ENCODE measurements around the gene LMBR1. TPM values are rescaled to one million over a fixed set of nuclear protein-coding genes. Genes with fewer than 3 reads are reported as not detected.

The LMBR1 gene
- polyA plus RNA-seq, 1 donor from 2014 or later = 68.9 TPM

- Histone ChIP-seq H3F3A (ENCODE audit: insufficient read depth, low read length, poor library complexity, severe bottlenecking) (no peaks in the 10 kb centered on the region), H3K36me3 (ENCODE audit: insufficient read depth, low read length) (no peaks in the 10 kb centered on the region), H3K4me3 (ENCODE audit: low read length) (no peak overlapping the region), H3K4me2 (ENCODE audit: low read length) (no peak overlapping the region), H3K9me2 (ENCODE audit: insufficient read depth, low read length) (no peaks in the 10 kb centered on the region), H3K9ac (ENCODE audit: low read length) (no peak overlapping the region), H4K20me1 (ENCODE audit: insufficient read depth) (no peaks in the 10 kb centered on the region), H3K9me3 (ENCODE audit: low read length) (no peaks in the 10 kb centered on the region), H3K27me3 (ENCODE audit: insufficient read depth, low read depth, low read length) (no peaks in the 10 kb centered on the region), H3K79me2 (replicated peaks; ENCODE audit: insufficient read depth, low read length) (no peaks in the 10 kb centered on the region), H2AFZ (ENCODE audit: low read depth, low read length) (no peak overlapping the region), H3K27ac (ENCODE audit: low read length) (no peak overlapping the region)
- no peak for TF ChIP-seq REST (IDR thresholded peaks at IDR 0.05; ENCODE audit: borderline replicate concordance)
- no peak for TF ChIP-seq RAD21 (conservative IDR thresholded peaks at IDR 0.05)
- no peak for TF ChIP-seq CTCF (IDR thresholded peaks at IDR 0.05; ENCODE audit: poor library complexity, severe bottlenecking)
- no peak for TF ChIP-seq MXI1 (conservative IDR thresholded peaks at IDR 0.05; ENCODE audit: poor library complexity, severe bottlenecking)
- no peak for TF ChIP-seq EP300 (conservative IDR thresholded peaks at IDR 0.05; ENCODE audit: poor library complexity, severe bottlenecking)
- TF ChIP-seq SMC3 (conservative IDR thresholded peaks at IDR 0.05; ENCODE audit: poor library complexity) = no peak
- no peak for TF ChIP-seq TAF1 (IDR thresholded peaks at IDR 0.05; ENCODE audit: low read depth)
- TF ChIP-seq POLR2AphosphoS5 (IDR thresholded peaks at IDR 0.05) = no peak
- no peak for TF ChIP-seq EZH2 (IDR thresholded peaks at IDR 0.05; ENCODE audit: borderline replicate concordance, insufficient read depth, low read length, poor library complexity, severe bottlenecking)
Measured at GRCh38 chr7:156655251-156655650, 237.7 kb downstream of the LMBR1 start.

- Histone ChIP-seq H3K27ac (ENCODE audit: low read length) (no peak overlapping the region), H2AFZ (ENCODE audit: low read depth, low read length) (no peak overlapping the region)
Measured at GRCh38 chr7:156654511-156655234, 238.3 kb downstream of the LMBR1 start.

More at GRCh38 chr7:156654511-156655234, 238.3 kb downstream of the LMBR1 start:
- no peaks in the 10 kb centered on the region for H3K27me3 ChIP-seq (ENCODE audit: insufficient read depth, low read depth, low read length)
- H3K79me2 ChIP-seq (replicated peaks; ENCODE audit: insufficient read depth, low read length) = no peaks in the 10 kb centered on the region
- H3K4me3 ChIP-seq (ENCODE audit: low read length) = no peak overlapping the region
- H3K4me2 ChIP-seq (ENCODE audit: low read length) = no peak overlapping the region
- no peaks in the 10 kb centered on the region for H3K36me3 ChIP-seq (ENCODE audit: insufficient read depth, low read length)
- H3K9me3 ChIP-seq (ENCODE audit: low read length) = no peaks in the 10 kb centered on the region
- no peaks in the 10 kb centered on the region for H3K9me2 ChIP-seq (ENCODE audit: insufficient read depth, low read length)
- H3F3A ChIP-seq (ENCODE audit: insufficient read depth, low read length, poor library complexity, severe bottlenecking) = no peaks in the 10 kb centered on the region
- H3K9ac ChIP-seq (ENCODE audit: low read length) = no peak overlapping the region
- TF ChIP-seq RAD21 (conservative IDR thresholded peaks at IDR 0.05) = no peak
- TF ChIP-seq SMC3 (conservative IDR thresholded peaks at IDR 0.05; ENCODE audit: poor library complexity) = no peak
- no peak for TF ChIP-seq MXI1 (conservative IDR thresholded peaks at IDR 0.05; ENCODE audit: poor library complexity, severe bottlenecking)
- no peak for TF ChIP-seq CTCF (IDR thresholded peaks at IDR 0.05; ENCODE audit: poor library complexity, severe bottlenecking)
- TF ChIP-seq TAF1 (IDR thresholded peaks at IDR 0.05; ENCODE audit: low read depth) = no peak
- no peak for TF ChIP-seq POLR2AphosphoS5 (IDR thresholded peaks at IDR 0.05)
- TF ChIP-seq EZH2 (IDR thresholded peaks at IDR 0.05; ENCODE audit: borderline replicate concordance, insufficient read depth, low read length, poor library complexity, severe bottlenecking) = no peak
- TF ChIP-seq EP300 (conservative IDR thresholded peaks at IDR 0.05; ENCODE audit: poor library complexity, severe bottlenecking) = no peak
- TF ChIP-seq REST (IDR thresholded peaks at IDR 0.05; ENCODE audit: borderline replicate concordance) = no peak
- H4K20me1 ChIP-seq (ENCODE audit: insufficient read depth) = no peaks in the 10 kb centered on the region
